IMR-90 (cell line): ENCODE data around the gene ADTRP. TPM values are rescaled to one million over a fixed set of nuclear protein-coding genes. Genes with fewer than 3 reads are reported as not detected.

Source experiments
- ATAC-seq: fragments of 200-7000 bp; cut with Tn5 transposase; 2 replicates; pipeline ENCODE4 v1.9.1; 2020; ENCODE audit warnings: low read depth, mild to moderate bottlenecking, moderate library complexity
- BruUV-seq: library from RNA; stranded (reverse); fragments of 400-500 nt; replicated peaks from 2 replicates; lab custom pipeline; 2021; lab: Mats Ljungman, UMichigan
- CTCF ChIA-PET: fragments of 300-600 bp; formaldehyde crosslinking; extraction: SDS; loops from one replicate; lab custom pipeline; 2021; ENCODE audit warnings: antibody characterized with exemption; lab: Yijun Ruan, JAX
- POLR2A ChIA-PET: fragments of 300-600 bp; sonication (Branson Sonifier 250); formaldehyde crosslinking; loops from one replicate; lab custom pipeline; 2022; ENCODE audit warnings: antibody characterized with exemption; ENCODE audit not compliant: unreplicated experiment; lab: Charles Lee
- DNase-seq: peaks from one replicate; pipeline ENCODE4 v3.0.0; 2013
- H2AFZ ChIP-seq: replicated peaks from 2 replicates; pipeline ENCODE3; 2013; ENCODE audit warnings: low read length, mild to moderate bottlenecking; ENCODE audit not compliant: poor library complexity
- H2AK5ac ChIP-seq: 2 replicates; pipeline ENCODE4 v1.6.1; 2013; ENCODE audit warnings: low read depth, low read length, inconsistent platforms
- H2AK9ac ChIP-seq: replicated peaks from 2 replicates; pipeline ENCODE3; 2013; ENCODE audit warnings: mild to moderate bottlenecking, low read depth, low read length, moderate library complexity; ENCODE audit not compliant: poor library complexity
- H2BK120ac ChIP-seq: 2 replicates; pipeline ENCODE4 v1.6.1; 2013; ENCODE audit warnings: low read depth, low read length, inconsistent platforms
- H2BK15ac ChIP-seq: 3 replicates; pipeline ENCODE4 v1.6.1; 2013; ENCODE audit warnings: low read depth, low read length, inconsistent platforms
- H2BK20ac ChIP-seq: 2 replicates; pipeline ENCODE4 v1.6.1; 2013; ENCODE audit warnings: low read depth, mild to moderate bottlenecking, inconsistent platforms, low read length, moderate library complexity
- H2BK5ac ChIP-seq: 2 replicates; pipeline ENCODE4 v1.6.1; 2013; ENCODE audit warnings: mild to moderate bottlenecking, low read depth, low read length, inconsistent platforms; ENCODE audit not compliant: poor library complexity, severe bottlenecking
- H3K14ac ChIP-seq: replicated peaks from 2 replicates; pipeline ENCODE4 v1.6.1; 2013; ENCODE audit warnings: low read depth, low read length, inconsistent platforms
- H3K18ac ChIP-seq: 2 replicates; pipeline ENCODE4 v1.6.1; 2013; ENCODE audit warnings: low read depth, low read length, control low read depth
- H3K23ac ChIP-seq: 2 replicates; pipeline ENCODE4 v1.6.1; 2013; ENCODE audit warnings: low read depth, low read length, inconsistent platforms
- H3K27ac ChIP-seq: 2 replicates; pipeline ENCODE4 v1.5.1; 2013; ENCODE audit warnings: mild to moderate bottlenecking, control low read depth, low read length; ENCODE audit not compliant: insufficient read depth
- H3K27me3 ChIP-seq: 2 replicates; pipeline ENCODE4 v1.6.1; 2013; ENCODE audit warnings: low read length; ENCODE audit not compliant: control insufficient read depth, insufficient read depth
- H3K36me3 ChIP-seq: 2 replicates; pipeline ENCODE4 v1.6.1; 2013; ENCODE audit warnings: low read length, mixed read lengths; ENCODE audit not compliant: control insufficient read depth, insufficient read depth
- H3K4ac ChIP-seq: 2 replicates; pipeline ENCODE4 v1.6.1; 2013; ENCODE audit warnings: low read depth, low read length, inconsistent platforms
- H3K4me1 ChIP-seq: 2 replicates; pipeline ENCODE4 v1.6.1; 2013; ENCODE audit warnings: low read length, mixed read lengths; ENCODE audit not compliant: control insufficient read depth, insufficient read depth
- H3K4me2 ChIP-seq: 2 replicates; pipeline ENCODE4 v1.6.1; 2013; ENCODE audit warnings: low read depth, mild to moderate bottlenecking, control low read depth, low read length, moderate library complexity
- H3K4me3 ChIP-seq: 2 replicates; pipeline ENCODE4 v1.5.1; 2013; ENCODE audit warnings: low read depth, mild to moderate bottlenecking, control low read depth, low read length, moderate library complexity; ENCODE audit not compliant: insufficient read depth
- H3K56ac ChIP-seq: 2 replicates; pipeline ENCODE4 v1.6.1; 2013; ENCODE audit warnings: low read length, inconsistent platforms; ENCODE audit not compliant: insufficient read depth; ENCODE audit errors: extremely low read depth
- H3K79me1 ChIP-seq, 2 experiments: 2 replicates each; pipeline ENCODE4 v1.6.1; 2013; ENCODE audit warnings: low read length in 2 of 2, inconsistent platforms in 1 of 2, low read depth in 1 of 2
- H3K9ac ChIP-seq: 2 replicates; pipeline ENCODE4 v1.6.1; 2013; ENCODE audit warnings: low read depth, low read length, control low read depth
- H3K9me1 ChIP-seq: 2 replicates; pipeline ENCODE4 v1.6.1; 2013; ENCODE audit warnings: low read length, inconsistent platforms; ENCODE audit not compliant: insufficient read depth
- H3K9me3 ChIP-seq: 2 replicates; pipeline ENCODE4 v1.6.1; 2013; ENCODE audit warnings: low read length; ENCODE audit not compliant: control insufficient read depth, insufficient read depth
- H4K20me1 ChIP-seq: 2 replicates; pipeline ENCODE4 v1.6.1; 2013; ENCODE audit warnings: low read length, inconsistent platforms; ENCODE audit not compliant: insufficient read depth
- H4K5ac ChIP-seq: 2 replicates; pipeline ENCODE4 v1.6.1; 2013; ENCODE audit warnings: mild to moderate bottlenecking, low read depth, low read length, control low read depth
- H4K8ac ChIP-seq, 2 experiments: 2 replicates each; pipeline ENCODE4 v1.6.1; 2013; ENCODE audit warnings: low read depth in 2 of 2, low read length in 2 of 2, control low read depth in 1 of 2, inconsistent platforms in 1 of 2
- H4K91ac ChIP-seq: 2 replicates; pipeline ENCODE4 v1.6.1; 2013; ENCODE audit warnings: low read depth, low read length, inconsistent platforms; ENCODE audit not compliant: insufficient read depth
- BHLHE40 ChIP-seq: fragments of 150-350 bp; IDR thresholded peaks from 2 replicates; pipeline ENCODE4 v1.6.1; 2016; ENCODE audit warnings: mild to moderate bottlenecking, low read depth, low read length
- CEBPB ChIP-seq: IDR thresholded peaks from 2 replicates; pipeline ENCODE4 v1.6.1; 2012; ENCODE audit warnings: low read depth, low read length, improper control_type of control experiment
- CHD1 ChIP-seq: IDR thresholded peaks from 2 replicates; pipeline ENCODE4 v1.6.1; 2012; ENCODE audit warnings: low read depth, low read length, improper control_type of control experiment
- FOS ChIP-seq: fragments of 150-350 bp; IDR thresholded peaks from 2 replicates; pipeline ENCODE4 v1.6.1; 2016; ENCODE audit warnings: low read depth, low read length
- MAFK ChIP-seq: IDR thresholded peaks from 2 replicates; pipeline ENCODE4 v1.6.1; 2012; ENCODE audit warnings: low read depth, low read length, improper control_type of control experiment
- MAZ ChIP-seq: IDR thresholded peaks from 2 replicates; pipeline ENCODE4 v1.6.1; 2012; ENCODE audit warnings: low read depth, mild to moderate bottlenecking, low read length, improper control_type of control experiment, moderate library complexity, borderline replicate concordance
- MXI1 ChIP-seq: IDR thresholded peaks from 2 replicates; pipeline ENCODE4 v1.6.1; 2012; ENCODE audit warnings: low read depth, mild to moderate bottlenecking, low read length, moderate library complexity, borderline replicate concordance
- NFE2L2 ChIP-seq: fragments of 150-350 bp; IDR thresholded peaks from 2 replicates; pipeline ENCODE4 v1.6.1; 2016; ENCODE audit warnings: low read depth, mild to moderate bottlenecking, low read length
- POLR2A ChIP-seq: IDR thresholded peaks from 2 replicates; pipeline ENCODE4 v1.6.1; 2012; ENCODE audit warnings: mild to moderate bottlenecking, low read depth, low read length
- RAD21 ChIP-seq: IDR thresholded peaks from 2 replicates; pipeline ENCODE4 v1.6.1; 2012; ENCODE audit warnings: low read length, improper control_type of control experiment
- RCOR1 ChIP-seq: IDR thresholded peaks from 2 replicates; pipeline ENCODE4 v1.6.1; 2012; ENCODE audit warnings: mild to moderate bottlenecking, low read length, improper control_type of control experiment; ENCODE audit not compliant: insufficient replicate concordance
- RFX5 ChIP-seq: IDR thresholded peaks from 2 replicates; pipeline ENCODE4 v1.8.0; 2012; ENCODE audit warnings: low read depth, mild to moderate bottlenecking, low read length, moderate library complexity
- SMC3 ChIP-seq: fragments of 150-350 bp; IDR thresholded peaks from 2 replicates; pipeline ENCODE4 v1.6.1; 2016; ENCODE audit warnings: low read depth, mild to moderate bottlenecking, antibody characterized with exemption, low read length, moderate library complexity
- WGBS, 2 experiments: methylation state at CpG; one replicate each; pipeline versions ENCODE4 v1.1.5 to v1.1.7; 2013; ENCODE audit warnings: missing lambda C conversion rate in 2 of 2; ENCODE audit not compliant: insufficient read length in 1 of 2; ENCODE audit errors: extremely low coverage in 2 of 2; 5-methylcytosine and 5-hydroxymethylcytosine counted together
- dilution Hi-C: fragments of 300-500 bp; cut with HindIII; formaldehyde crosslinking; loops from one replicate; pipeline ENCODE4 v1.14.3; 2018; ENCODE audit warnings: low sequenced_read_pairs; ENCODE audit not compliant: unreplicated experiment
- in situ Hi-C: fragments of 300-500 bp; cut with MboI; formaldehyde crosslinking; loops from 3 replicates; pipeline ENCODE4 v1.14.3; 2019; ENCODE audit warnings: low sequenced_read_pairs, inconsistent platforms, mixed read lengths
- intact Hi-C: fragments of 100-400 bp; cut with micrococcal nuclease; formaldehyde crosslinking; loops from 2 replicates; pipeline ENCODE4 v1.10.0; 2022
- polyA plus RNA-seq, 3 experiments: library from polyadenylated mRNA; depleted of rRNA; stranded (reverse); fragments of >200 nt; gene quantifications; 2 replicates each; pipeline ENCODE4 v1.2.3, GENCODE V29; 2012; ENCODE audit warnings: low replicate concordance in 1 of 3
- total RNA-seq: library from RNA; depleted of rRNA; stranded (reverse); fragments of >200 nt; gene quantifications from 2 replicates; pipeline ENCODE4 v1.2.3, GENCODE V29; 2012
- TF ChIP-seq, protein P1 (sequence below): conservative IDR thresholded peaks from 2 replicates; pipeline ENCODE4 v1.5.1; 2012; ENCODE audit warnings: mild to moderate bottlenecking, low read depth, low read length, improper control_type of control experiment
- TF ChIP-seq, protein P2 (sequence below): fragments of 150-350 bp; IDR thresholded peaks from 2 replicates; pipeline ENCODE4 v1.6.1; 2017; ENCODE audit warnings: mild to moderate bottlenecking, antibody characterized with exemption, low read length, low read depth

The ADTRP gene
- total and polyA plus RNA-seq, 2 of the 4 experiments (the other 2 are of a cell fraction) = 0.50 to 0.72 TPM

- no TSS peak for BruUV-seq
- peaks cover 22% of the 10 kb centered on the region for H3K9me1 ChIP-seq
Observed at GRCh38 chr6:11773013-11773412, 5.6 kb downstream of the ADTRP start.

More at GRCh38 chr6:11773013-11773412, 5.6 kb downstream of the ADTRP start:
- peak overlapping the region; percentile 62 for H2BK5ac ChIP-seq
- H4K8ac ChIP-seq = peak overlapping the region; percentile 52 to 55
- H2AK9ac ChIP-seq = peak overlapping the region; percentile 20
- no peaks in the 10 kb centered on the region for H4K20me1 ChIP-seq
- H3K27me3 ChIP-seq = no peaks in the 10 kb centered on the region
- ATAC-seq = no peak
- CTCF ChIA-PET = no interaction called here
- no peaks in the 10 kb centered on the region for H3K9me3 ChIP-seq
- in situ Hi-C loops (no loop called here), dilution Hi-C loops (no loop called here), intact Hi-C loops (loop anchor here (5.0 kb wide), 2 partner anchors 74 to 134 kb away; no protein-coding TSS in a partner anchor)
- H3K18ac ChIP-seq = peak overlapping the region; percentile 72
- POLR2A ChIA-PET = no interaction called here
- H3K36me3 ChIP-seq = no peaks in the 10 kb centered on the region
- H4K5ac ChIP-seq = peak overlapping the region; percentile 70
- H3K79me1 ChIP-seq = no peaks in the 10 kb centered on the region; a peak in 1 of 4 replicates
- peak overlapping the region; percentile 97 for H3K4ac ChIP-seq
- H3K9ac ChIP-seq = 0 out of 2 replicates have a peak overlapping the region, but pooled peaks have one; percentile 28
- no peak for TF ChIP-seq SMC3
- TF ChIP-seq, protein P1, sequence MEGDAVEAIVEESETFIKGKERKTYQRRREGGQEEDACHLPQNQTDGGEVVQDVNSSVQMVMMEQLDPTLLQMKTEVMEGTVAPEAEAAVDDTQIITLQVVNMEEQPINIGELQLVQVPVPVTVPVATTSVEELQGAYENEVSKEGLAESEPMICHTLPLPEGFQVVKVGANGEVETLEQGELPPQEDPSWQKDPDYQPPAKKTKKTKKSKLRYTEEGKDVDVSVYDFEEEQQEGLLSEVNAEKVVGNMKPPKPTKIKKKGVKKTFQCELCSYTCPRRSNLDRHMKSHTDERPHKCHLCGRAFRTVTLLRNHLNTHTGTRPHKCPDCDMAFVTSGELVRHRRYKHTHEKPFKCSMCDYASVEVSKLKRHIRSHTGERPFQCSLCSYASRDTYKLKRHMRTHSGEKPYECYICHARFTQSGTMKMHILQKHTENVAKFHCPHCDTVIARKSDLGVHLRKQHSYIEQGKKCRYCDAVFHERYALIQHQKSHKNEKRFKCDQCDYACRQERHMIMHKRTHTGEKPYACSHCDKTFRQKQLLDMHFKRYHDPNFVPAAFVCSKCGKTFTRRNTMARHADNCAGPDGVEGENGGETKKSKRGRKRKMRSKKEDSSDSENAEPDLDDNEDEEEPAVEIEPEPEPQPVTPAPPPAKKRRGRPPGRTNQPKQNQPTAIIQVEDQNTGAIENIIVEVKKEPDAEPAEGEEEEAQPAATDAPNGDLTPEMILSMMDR = no peak
- TF ChIP-seq MAFK = no peak
- TF ChIP-seq RFX5 = no peak
- TF ChIP-seq, protein P2, sequence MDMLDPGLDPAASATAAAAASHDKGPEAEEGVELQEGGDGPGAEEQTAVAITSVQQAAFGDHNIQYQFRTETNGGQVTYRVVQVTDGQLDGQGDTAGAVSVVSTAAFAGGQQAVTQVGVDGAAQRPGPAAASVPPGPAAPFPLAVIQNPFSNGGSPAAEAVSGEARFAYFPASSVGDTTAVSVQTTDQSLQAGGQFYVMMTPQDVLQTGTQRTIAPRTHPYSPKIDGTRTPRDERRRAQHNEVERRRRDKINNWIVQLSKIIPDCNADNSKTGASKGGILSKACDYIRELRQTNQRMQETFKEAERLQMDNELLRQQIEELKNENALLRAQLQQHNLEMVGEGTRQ = no peak
- TF ChIP-seq CEBPB = no peak
- no peak for TF ChIP-seq MXI1
- no peak for TF ChIP-seq NFE2L2
- TF ChIP-seq POLR2A = no peak
- TF ChIP-seq RCOR1 = no peak
- no peak for TF ChIP-seq MAZ
- no peak for TF ChIP-seq FOS
- TF ChIP-seq BHLHE40 = no peak
- no peak for TF ChIP-seq CHD1
- TF ChIP-seq RAD21 = no peak
- WGBS, 2 experiments = 93% methylated on average over 2 of the region's 5 CpGs; no CpG with 5 or more reads in 1 of the 2 experiments
- H2AK5ac ChIP-seq = peak overlapping the region; percentile 98
- H3K4me1 ChIP-seq = peaks cover 30% of the 10 kb centered on the region
- H2BK120ac ChIP-seq = peak overlapping the region; percentile 93
- peak overlapping the region; percentile 68 for H3K14ac ChIP-seq
- H3K27ac ChIP-seq = peak overlapping the region; percentile 73; the same call in 1 of the 2 replicates
- peak overlapping the region; percentile 70 for H4K91ac ChIP-seq
- H3K4me3 ChIP-seq = no peak overlapping the region
- no peak for DNase-seq
- peak overlapping the region; percentile 89 for H2BK20ac ChIP-seq
- peak overlapping the region; percentile 71 for H3K23ac ChIP-seq
- H2BK15ac ChIP-seq = peak overlapping the region; percentile 91; the same call in 2 of the 3 replicates
- H3K4me2 ChIP-seq = no peak overlapping the region
- H2AFZ ChIP-seq = peak overlapping the region; percentile 24
- no peak overlapping the region for H3K56ac ChIP-seq
